Measurements from ENCODE around the gene RIN3. TPM values are rescaled to one million over a fixed set of nuclear protein-coding genes. Genes with fewer than 3 reads are reported as not detected.

The RIN3 gene
- total and polyA plus RNA-seq, 4 donors, result 3.4 to 7.4 (median 5.2) TPM

DNA sequence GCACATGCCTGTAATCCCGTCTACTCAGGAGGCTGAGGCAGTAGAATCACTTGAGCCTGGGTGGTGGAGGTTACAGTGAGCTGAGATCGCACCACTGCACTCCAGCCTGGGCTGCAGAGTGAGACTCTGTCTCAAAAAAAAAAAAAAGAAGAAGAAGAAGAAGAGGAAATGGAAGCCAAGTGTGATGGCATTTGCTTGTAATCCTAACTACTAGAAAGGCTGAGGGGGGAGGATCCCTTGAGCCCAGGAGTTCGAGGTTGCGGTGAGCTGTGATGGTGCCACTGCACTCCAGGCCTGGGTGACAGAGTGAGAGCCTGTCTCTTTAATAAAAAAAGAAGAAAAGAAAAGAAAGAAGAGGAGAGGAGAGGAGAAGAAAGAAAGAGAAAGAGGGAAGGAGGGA, 182.8 kb downstream of the RIN3 start:
- Histone ChIP-seq H3K9me3 (ENCODE audit: control insufficient read depth, insufficient read depth, low read length) (no peaks in the 10 kb centered on the region), H3K27me3 (ENCODE audit: control insufficient read depth, insufficient read depth, low read length) (no peaks in the 10 kb centered on the region), H3K4me3 (ENCODE audit: low read depth, low read length) (no peak overlapping the region), H3K4me1 (ENCODE audit: control insufficient read depth, insufficient read depth, low read length) (peaks cover 14% of the 10 kb centered on the region), H3K27ac (ENCODE audit: low read depth, low read length) (no peak overlapping the region), H3K36me3 (ENCODE audit: control insufficient read depth, insufficient read depth, low read length) (no peaks in the 10 kb centered on the region)
- WGBS (ENCODE audit: insufficient coverage), result 85% methylated on average over 3 of the region's 4 CpGs
- no peak for DNase-seq (ENCODE audit: low read depth in 4 of 6, low spot score in 6 of 6)

DNA sequence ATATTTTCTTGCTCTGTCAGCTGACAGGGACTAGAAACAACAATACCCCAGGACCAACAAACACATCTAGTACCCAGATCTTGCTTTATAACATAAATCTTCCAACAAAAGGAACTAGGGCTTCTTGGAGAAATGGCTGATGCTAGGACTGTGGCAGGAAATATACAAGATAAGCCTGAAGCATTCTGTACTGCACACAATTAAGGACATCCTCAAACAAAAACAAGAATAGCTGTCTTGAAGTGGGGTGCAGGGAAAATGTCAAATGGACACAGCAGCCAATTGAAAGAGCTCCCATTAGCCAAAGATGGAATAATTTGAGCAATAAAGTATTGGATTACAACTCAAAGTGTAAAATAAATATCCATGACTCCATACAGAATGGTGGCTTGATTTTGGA, 184.8 kb downstream of the RIN3 start:
- Histone ChIP-seq H3K4me1 (ENCODE audit: control insufficient read depth, insufficient read depth, low read length) (no peaks in the 10 kb centered on the region), H3K36me3 (ENCODE audit: control insufficient read depth, insufficient read depth, low read length) (peaks cover 8% of the 10 kb centered on the region), H3K27ac (ENCODE audit: low read depth, low read length) (no peak overlapping the region), H3K27me3 (ENCODE audit: control insufficient read depth, insufficient read depth, low read length) (no peaks in the 10 kb centered on the region), H3K4me3 (ENCODE audit: low read depth, low read length) (no peak overlapping the region), H3K9me3 (ENCODE audit: control insufficient read depth, insufficient read depth, low read length) (no peaks in the 10 kb centered on the region)
- no peak for DNase-seq (ENCODE audit: low read depth in 4 of 6, low spot score in 6 of 6)

DNA sequence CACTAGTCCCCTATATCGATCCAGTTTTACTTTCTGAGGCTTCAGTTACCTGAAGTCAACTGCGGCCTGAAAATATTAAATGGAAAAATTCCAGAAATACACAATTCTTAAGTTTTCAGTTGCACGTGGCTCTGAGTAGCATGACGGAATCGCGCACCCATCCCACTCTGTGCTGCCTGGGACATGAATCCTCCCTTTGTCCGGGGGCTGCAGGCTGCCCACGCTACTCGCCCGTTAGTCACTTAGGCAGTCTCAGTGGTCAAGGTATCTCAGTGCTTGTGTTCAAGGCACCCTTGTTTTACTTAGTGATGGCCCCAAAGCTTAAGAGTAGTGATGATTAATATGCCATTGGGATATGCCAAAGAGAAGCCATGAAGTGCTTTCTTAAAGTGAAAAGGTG, 188.2 kb downstream of the RIN3 start:
- Histone ChIP-seq H3K4me1 (ENCODE audit: control insufficient read depth, insufficient read depth, low read length) (no peaks in the 10 kb centered on the region), H3K27me3 (ENCODE audit: control insufficient read depth, insufficient read depth, low read length) (no peaks in the 10 kb centered on the region), H3K36me3 (ENCODE audit: control insufficient read depth, insufficient read depth, low read length) (peaks cover 32% of the 10 kb centered on the region), H3K4me3 (ENCODE audit: low read depth, low read length) (no peak overlapping the region), H3K9me3 (ENCODE audit: control insufficient read depth, insufficient read depth, low read length) (no peaks in the 10 kb centered on the region), H3K27ac (ENCODE audit: low read depth, low read length) (no peak overlapping the region)
- no peak for DNase-seq (ENCODE audit: low read depth in 4 of 6, low spot score in 6 of 6)
- 88% methylated on average over 10 of the region's 10 CpGs for WGBS (ENCODE audit: insufficient coverage)

DNA sequence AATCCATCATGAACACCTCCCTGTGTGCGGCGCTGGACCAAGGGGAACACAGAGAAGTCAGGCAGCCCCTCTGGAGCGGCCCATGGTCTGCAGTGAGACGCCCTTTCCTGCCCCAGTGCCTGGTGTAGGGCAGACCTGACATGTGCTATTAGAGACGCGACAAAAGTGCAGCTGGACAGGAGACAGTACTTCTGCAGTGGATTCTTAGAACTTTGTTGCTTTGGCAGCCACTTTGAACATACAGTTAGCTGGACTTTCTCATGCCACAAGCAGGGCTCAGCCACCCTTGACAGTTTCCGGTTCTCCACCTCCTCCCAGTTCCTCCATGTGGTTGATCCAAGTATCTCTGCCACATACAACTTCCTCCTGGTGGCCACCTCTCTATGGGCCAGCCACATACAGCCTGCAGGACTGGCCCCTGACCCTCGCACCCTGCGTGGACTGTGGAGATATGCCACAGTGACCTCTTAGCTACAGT, 188.9 kb downstream of the RIN3 start:
- no peak for DNase-seq (ENCODE audit: low read depth in 4 of 6, low spot score in 6 of 6)
- Histone ChIP-seq H3K9me3 (ENCODE audit: control insufficient read depth, insufficient read depth, low read length) (no peaks in the 10 kb centered on the region), H3K4me1 (ENCODE audit: control insufficient read depth, insufficient read depth, low read length) (no peaks in the 10 kb centered on the region), H3K36me3 (ENCODE audit: control insufficient read depth, insufficient read depth, low read length) (peaks cover 32% of the 10 kb centered on the region), H3K4me3 (ENCODE audit: low read depth, low read length) (no peak overlapping the region), H3K27me3 (ENCODE audit: control insufficient read depth, insufficient read depth, low read length) (no peaks in the 10 kb centered on the region), H3K27ac (ENCODE audit: low read depth, low read length) (no peak overlapping the region)
- WGBS (ENCODE audit: insufficient coverage), result 92% methylated on average over 9 of the region's 9 CpGs

GRCh38 chr14:92703516-92703915, 189.9 kb downstream of the RIN3 start:
- WGBS (ENCODE audit: insufficient coverage), result 91% methylated on average over 5 of the region's 10 CpGs
- H3K36me3 ChIP-seq (ENCODE audit: control insufficient read depth, insufficient read depth, low read length), result peaks cover 32% of the 10 kb centered on the region
- no peaks in the 10 kb centered on the region for H3K4me1 ChIP-seq (ENCODE audit: control insufficient read depth, insufficient read depth, low read length)
- no peak overlapping the region for H3K4me3 ChIP-seq (ENCODE audit: low read depth, low read length)
- no peak for DNase-seq (ENCODE audit: low read depth in 4 of 6, low spot score in 6 of 6)
- H3K27me3 ChIP-seq (ENCODE audit: control insufficient read depth, insufficient read depth, low read length), result no peaks in the 10 kb centered on the region
- no peaks in the 10 kb centered on the region for H3K9me3 ChIP-seq (ENCODE audit: control insufficient read depth, insufficient read depth, low read length)
- no peak overlapping the region for H3K27ac ChIP-seq (ENCODE audit: low read depth, low read length)

DNA sequence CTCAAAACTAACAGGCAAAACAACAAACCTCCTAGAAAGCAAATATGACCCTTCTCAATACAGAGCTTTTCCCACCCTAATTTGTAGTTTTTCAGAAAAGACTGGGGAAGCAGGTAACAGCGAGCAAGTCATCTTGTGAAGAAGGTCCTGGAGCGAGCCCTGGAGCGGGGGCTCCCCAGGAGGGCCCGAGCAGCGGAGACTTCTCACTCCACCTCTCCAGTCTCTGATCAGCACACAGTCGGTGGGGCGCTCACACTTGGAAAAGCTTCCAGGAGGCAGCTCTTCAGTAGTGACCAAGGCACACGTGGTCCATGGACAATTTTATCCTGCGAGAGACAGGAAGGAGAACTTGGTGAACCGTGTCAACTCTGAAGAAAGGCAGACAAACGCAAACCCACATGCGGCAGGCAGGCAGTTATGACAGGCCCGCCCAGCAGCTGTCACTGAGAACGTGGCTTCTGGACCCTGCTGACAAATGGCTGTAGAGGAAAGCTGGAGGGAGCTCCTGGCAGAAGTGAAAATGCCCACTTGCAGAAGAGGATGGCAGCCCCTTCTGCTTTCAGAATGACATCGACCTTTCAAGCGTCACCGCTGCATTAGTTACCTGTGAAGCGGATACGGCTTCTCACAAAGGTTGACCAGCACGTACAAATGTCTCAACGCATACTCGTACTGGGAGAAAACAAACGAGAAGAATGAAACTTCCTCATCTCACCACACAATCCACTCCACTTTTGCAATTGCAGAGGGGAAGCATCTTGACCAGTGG, 190.6 kb downstream of the RIN3 start:
- Histone ChIP-seq H3K4me3 (ENCODE audit: low read depth, low read length) (no peak overlapping the region), H3K27me3 (ENCODE audit: control insufficient read depth, insufficient read depth, low read length) (no peaks in the 10 kb centered on the region), H3K4me1 (ENCODE audit: control insufficient read depth, insufficient read depth, low read length) (peaks cover 3% of the 10 kb centered on the region), H3K36me3 (ENCODE audit: control insufficient read depth, insufficient read depth, low read length) (peaks cover 32% of the 10 kb centered on the region), H3K9me3 (ENCODE audit: control insufficient read depth, insufficient read depth, low read length) (no peaks in the 10 kb centered on the region), H3K27ac (ENCODE audit: low read depth, low read length) (peak overlapping the region; percentile 19)
- no peak for DNase-seq (ENCODE audit: low read depth in 4 of 6, low spot score in 6 of 6)
- WGBS (ENCODE audit: insufficient coverage), result 80% methylated on average over 18 of the region's 23 CpGs

- WGBS (ENCODE audit: insufficient coverage), result 89% methylated on average over 6 of the region's 11 CpGs
Observed at GRCh38 chr14:92704821-92705220, 191.2 kb downstream of the RIN3 start.

DNA sequence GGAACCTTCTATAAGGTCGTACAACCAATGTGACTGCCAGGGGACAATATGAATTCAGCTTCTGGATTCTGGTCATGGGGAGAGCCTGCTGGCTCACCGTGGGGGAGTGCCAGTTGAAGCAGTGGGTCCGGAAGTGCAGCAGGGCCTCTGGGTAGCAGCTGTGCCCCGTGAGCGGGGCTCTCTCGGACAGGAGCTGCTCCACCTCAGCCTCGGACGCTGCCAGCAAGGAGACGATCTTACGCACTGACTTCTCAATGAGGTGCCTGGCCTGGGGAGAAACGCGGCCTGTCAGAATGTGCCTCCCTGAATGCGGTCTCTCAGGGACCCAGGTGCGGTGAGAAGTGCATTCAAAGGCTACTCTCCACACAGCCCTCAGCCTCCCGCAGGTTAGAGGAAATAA, 192.8 kb downstream of the RIN3 start:
- H3K27ac ChIP-seq (ENCODE audit: low read depth, low read length), result no peak overlapping the region
- peaks cover 51% of the 10 kb centered on the region for H3K36me3 ChIP-seq (ENCODE audit: control insufficient read depth, insufficient read depth, low read length)
- no peaks in the 10 kb centered on the region for H3K27me3 ChIP-seq (ENCODE audit: control insufficient read depth, insufficient read depth, low read length)
- WGBS (ENCODE audit: insufficient coverage), result 88% methylated on average over 14 of the region's 15 CpGs
- H3K4me1 ChIP-seq (ENCODE audit: control insufficient read depth, insufficient read depth, low read length), result peaks cover 7% of the 10 kb centered on the region
- no peak for DNase-seq (ENCODE audit: low read depth in 4 of 6, low spot score in 6 of 6)
- no peaks in the 10 kb centered on the region for H3K9me3 ChIP-seq (ENCODE audit: control insufficient read depth, insufficient read depth, low read length)
- no peak overlapping the region for H3K4me3 ChIP-seq (ENCODE audit: low read depth, low read length)

More at GRCh38 chr14:92704821-92705220, 191.2 kb downstream of the RIN3 start:
- Histone ChIP-seq H3K4me1 (ENCODE audit: control insufficient read depth, insufficient read depth, low read length) (peaks cover 7% of the 10 kb centered on the region), H3K27ac (ENCODE audit: low read depth, low read length) (no peak overlapping the region), H3K27me3 (ENCODE audit: control insufficient read depth, insufficient read depth, low read length) (no peaks in the 10 kb centered on the region), H3K36me3 (ENCODE audit: control insufficient read depth, insufficient read depth, low read length) (peaks cover 38% of the 10 kb centered on the region), H3K4me3 (ENCODE audit: low read depth, low read length) (no peak overlapping the region), H3K9me3 (ENCODE audit: control insufficient read depth, insufficient read depth, low read length) (no peaks in the 10 kb centered on the region)
- DNase-seq (ENCODE audit: low read depth in 4 of 6, low spot score in 6 of 6), result no peak

DNA sequence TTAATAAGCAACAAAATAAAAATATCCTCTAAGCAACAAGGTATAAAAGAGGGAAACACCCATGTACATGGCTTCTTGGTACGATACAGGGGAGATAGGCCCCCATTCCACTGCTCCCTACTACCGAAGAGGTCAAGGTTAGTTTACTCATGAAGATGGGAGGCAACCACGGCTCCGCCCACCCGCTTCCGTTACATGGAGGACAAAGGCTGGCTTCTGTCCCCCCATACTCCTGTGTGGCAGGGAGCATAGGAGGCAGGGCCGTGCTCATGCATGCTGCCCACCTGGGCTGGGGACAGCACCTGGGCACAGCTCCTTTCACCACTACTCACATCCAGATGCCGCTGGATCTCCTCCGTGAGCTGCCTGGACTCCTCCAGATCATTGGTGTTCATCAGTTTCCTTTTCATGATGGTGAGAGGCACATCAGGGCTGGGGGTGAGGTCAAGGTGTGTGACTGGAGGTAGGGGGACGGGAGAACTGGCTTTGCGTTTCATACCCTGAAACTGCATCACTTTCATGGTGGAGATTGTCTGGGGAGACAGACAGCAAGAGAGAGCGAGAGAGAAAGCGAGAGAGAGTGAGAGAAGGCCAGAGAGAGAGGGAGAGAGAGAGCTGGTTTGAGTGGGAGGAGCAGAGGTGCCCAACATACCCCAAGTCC, 195.9 kb downstream of the RIN3 start:
- H3K36me3 ChIP-seq (ENCODE audit: control insufficient read depth, insufficient read depth, low read length), result peaks cover 47% of the 10 kb centered on the region
- WGBS (ENCODE audit: insufficient coverage), result 97% methylated on average over 8 of the region's 13 CpGs
- H3K4me3 ChIP-seq (ENCODE audit: low read depth, low read length), result no peak overlapping the region
- H3K27ac ChIP-seq (ENCODE audit: low read depth, low read length), result no peak overlapping the region
- H3K4me1 ChIP-seq (ENCODE audit: control insufficient read depth, insufficient read depth, low read length), result peaks cover 7% of the 10 kb centered on the region
- no peak for DNase-seq (ENCODE audit: low read depth in 4 of 6, low spot score in 6 of 6)
- H3K27me3 ChIP-seq (ENCODE audit: control insufficient read depth, insufficient read depth, low read length), result no peaks in the 10 kb centered on the region
- no peaks in the 10 kb centered on the region for H3K9me3 ChIP-seq (ENCODE audit: control insufficient read depth, insufficient read depth, low read length)

- no peak overlapping the region for H3K27ac ChIP-seq (ENCODE audit: low read depth, low read length)
- peaks cover 7% of the 10 kb centered on the region for H3K4me1 ChIP-seq (ENCODE audit: control insufficient read depth, insufficient read depth, low read length)
- 97% methylated on average over 5 of the region's 5 CpGs for WGBS (ENCODE audit: insufficient coverage)
- no peaks in the 10 kb centered on the region for H3K27me3 ChIP-seq (ENCODE audit: control insufficient read depth, insufficient read depth, low read length)
- peaks cover 46% of the 10 kb centered on the region for H3K36me3 ChIP-seq (ENCODE audit: control insufficient read depth, insufficient read depth, low read length)
- no peak overlapping the region for H3K4me3 ChIP-seq (ENCODE audit: low read depth, low read length)
- DNase-seq (ENCODE audit: low read depth in 4 of 6, low spot score in 6 of 6), result no peak
- no peaks in the 10 kb centered on the region for H3K9me3 ChIP-seq (ENCODE audit: control insufficient read depth, insufficient read depth, low read length)
Observed at GRCh38 chr14:92710001-92710341, 196.4 kb downstream of the RIN3 start.

All from spinal cord (tissue), 10 donors.